Mucosa of stomach (tissue), 1 donor: ENCODE measurements around the gene STK26.
"Not testable (repeated sequence)": the region's sequence is repeated elsewhere in the genome, so short reads cannot be mapped to it uniquely, and the experiment has no call there.

ENCODE experiments used
- H3K27me3 ChIP-seq: one replicate; pipeline ENCODE4 v1.7.0; 2013; ENCODE audit warnings: mild to moderate bottlenecking, low read length; ENCODE audit not compliant: control insufficient read depth, insufficient read depth
- H3K36me3 ChIP-seq: one replicate; pipeline ENCODE4 v1.7.0; 2013; ENCODE audit warnings: low read length; ENCODE audit not compliant: control insufficient read depth, insufficient read depth
- H3K4me1 ChIP-seq: one replicate; pipeline ENCODE4 v1.7.0; 2013; ENCODE audit warnings: mild to moderate bottlenecking, low read length; ENCODE audit not compliant: control insufficient read depth, insufficient read depth
- H3K4me3 ChIP-seq: one replicate; pipeline ENCODE4 v1.7.0; 2013; ENCODE audit warnings: low read length
- H3K9ac ChIP-seq: one replicate; pipeline ENCODE4 v1.7.0; 2013; ENCODE audit warnings: mild to moderate bottlenecking, low read length, moderate library complexity
- H3K9me3 ChIP-seq: one replicate; pipeline ENCODE4 v1.7.0; 2013; ENCODE audit warnings: mild to moderate bottlenecking, low read length, moderate library complexity; ENCODE audit not compliant: control insufficient read depth
- donor health status: Pancreatic carcinoma.

Gene STK26

DNA sequence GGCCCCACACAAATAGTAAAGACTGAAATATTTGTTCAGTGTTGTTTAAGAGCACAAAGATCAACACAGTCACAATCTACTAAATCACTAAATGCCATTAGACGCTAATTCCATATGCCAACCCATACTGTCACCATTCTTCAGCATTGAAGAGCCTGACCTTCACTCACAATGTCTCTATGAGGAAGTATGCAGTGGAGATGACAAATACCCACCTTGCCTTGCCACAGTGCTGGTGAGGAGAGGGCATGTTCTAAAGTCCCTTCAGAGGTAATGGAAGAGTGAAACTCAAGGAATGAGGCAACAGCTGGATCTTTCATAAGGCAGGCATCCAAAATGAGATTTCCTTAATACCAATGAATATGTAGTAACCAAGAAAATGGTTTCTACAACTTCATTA lies 54.3 kb downstream of the STK26 start:
- H3K9me3 ChIP-seq, result no peaks in the 10 kb centered on the region
- no peaks in the 10 kb centered on the region for H3K4me1 ChIP-seq
- no peak overlapping the region for H3K4me3 ChIP-seq
- no peaks in the 10 kb centered on the region for H3K36me3 ChIP-seq
- H3K9ac ChIP-seq, result no peak overlapping the region
- no peaks in the 10 kb centered on the region for H3K27me3 ChIP-seq

DNA sequence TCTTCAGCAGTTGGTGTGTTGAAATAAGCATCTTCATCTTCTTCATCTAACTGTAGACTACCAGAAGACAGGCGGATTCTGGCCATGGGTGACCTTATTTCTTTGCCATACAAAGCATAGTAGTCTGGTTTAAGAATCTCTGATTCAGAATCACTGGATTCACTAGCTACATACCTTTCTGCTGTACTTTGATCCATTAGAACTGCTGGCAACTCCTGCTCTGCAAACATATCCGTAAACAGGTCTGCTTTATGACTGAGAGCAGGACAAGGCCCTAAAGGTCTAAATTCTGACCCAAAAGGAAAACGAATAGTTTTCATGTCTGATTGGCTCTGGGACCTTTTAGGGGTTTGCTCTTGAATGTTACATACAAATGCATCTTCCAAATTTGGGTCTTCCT lies 54.8 kb downstream of the STK26 start:
- H3K36me3 ChIP-seq, result no peaks in the 10 kb centered on the region
- no peak overlapping the region for H3K9ac ChIP-seq
- no peak overlapping the region for H3K4me3 ChIP-seq
- no peaks in the 10 kb centered on the region for H3K4me1 ChIP-seq
- no peaks in the 10 kb centered on the region for H3K27me3 ChIP-seq
- no peaks in the 10 kb centered on the region for H3K9me3 ChIP-seq

GRCh38 chrX:132085786-132086185 lies 62.7 kb downstream of the STK26 start:
- Histone ChIP-seq H3K4me1 (no peaks in the 10 kb centered on the region), H3K9ac (no peak overlapping the region), H3K4me3 (no peak overlapping the region), H3K27me3 (no peaks in the 10 kb centered on the region), H3K36me3 (no peaks in the 10 kb centered on the region), H3K9me3 (no peaks in the 10 kb centered on the region)

- no peaks in the 10 kb centered on the region for H3K27me3 ChIP-seq
- no peaks in the 10 kb centered on the region for H3K4me1 ChIP-seq
- H3K4me3 ChIP-seq, result no peak overlapping the region
- no peaks in the 10 kb centered on the region for H3K36me3 ChIP-seq
- H3K9me3 ChIP-seq, result no peaks in the 10 kb centered on the region
- no peak overlapping the region for H3K9ac ChIP-seq
Observed at GRCh38 chrX:132086672-132087071, 63.6 kb downstream of the STK26 start.

- no peaks in the 10 kb centered on the region for H3K4me1 ChIP-seq
- H3K27me3 ChIP-seq, result no peaks in the 10 kb centered on the region
- no peak overlapping the region for H3K9ac ChIP-seq
- no peaks in the 10 kb centered on the region for H3K36me3 ChIP-seq
- H3K9me3 ChIP-seq, result no peaks in the 10 kb centered on the region
- H3K4me3 ChIP-seq, result no peak overlapping the region
Observed at GRCh38 chrX:132088864-132089263, 65.8 kb downstream of the STK26 start.

GRCh38 chrX:132090403-132091159 lies 67.5 kb downstream of the STK26 start:
- H3K36me3 ChIP-seq, result no peaks in the 10 kb centered on the region
- no peak overlapping the region for H3K9ac ChIP-seq
- no peak overlapping the region for H3K4me3 ChIP-seq
- no peaks in the 10 kb centered on the region for H3K9me3 ChIP-seq
- H3K4me1 ChIP-seq, result no peaks in the 10 kb centered on the region
- H3K27me3 ChIP-seq, result no peaks in the 10 kb centered on the region

- Histone ChIP-seq H3K27me3 (no peaks in the 10 kb centered on the region), H3K9ac (no peak overlapping the region), H3K4me1 (no peaks in the 10 kb centered on the region), H3K9me3 (no peaks in the 10 kb centered on the region), H3K4me3 (no peak overlapping the region), H3K36me3 (no peaks in the 10 kb centered on the region)
Observed at GRCh38 chrX:132092439-132093065, 69.5 kb downstream of the STK26 start.

GRCh38 chrX:132093239-132093860 lies 70.2 kb downstream of the STK26 start:
- Histone ChIP-seq H3K9me3 (no peaks in the 10 kb centered on the region), H3K4me3 (no peak overlapping the region), H3K9ac (no peak overlapping the region), H3K4me1 (no peaks in the 10 kb centered on the region), H3K27me3 (no peaks in the 10 kb centered on the region), H3K36me3 (no peaks in the 10 kb centered on the region)

DNA sequence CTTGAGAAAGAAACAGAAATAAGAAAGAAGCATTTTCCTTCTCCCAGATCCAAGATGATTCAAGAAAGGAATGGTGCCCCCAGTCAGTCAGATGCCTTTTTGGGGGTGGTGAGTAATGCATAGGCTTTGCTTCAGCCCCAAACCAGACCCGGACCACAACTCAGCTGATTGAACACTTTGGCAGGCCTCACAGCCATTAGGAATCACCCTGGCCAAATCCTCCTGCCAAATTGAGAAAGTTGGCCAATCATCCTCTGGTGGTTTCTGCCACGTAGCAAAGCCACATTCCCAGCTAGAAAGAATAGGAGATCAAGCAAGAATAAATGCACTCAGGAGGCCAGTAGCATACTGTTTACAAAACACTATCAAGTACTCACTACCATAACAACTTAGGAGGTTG lies 71.1 kb downstream of the STK26 start:
- Histone ChIP-seq H3K9ac (no peak overlapping the region), H3K9me3 (no peaks in the 10 kb centered on the region), H3K4me1 (no peaks in the 10 kb centered on the region), H3K36me3 (no peaks in the 10 kb centered on the region), H3K27me3 (no peaks in the 10 kb centered on the region), H3K4me3 (no peak overlapping the region)

DNA sequence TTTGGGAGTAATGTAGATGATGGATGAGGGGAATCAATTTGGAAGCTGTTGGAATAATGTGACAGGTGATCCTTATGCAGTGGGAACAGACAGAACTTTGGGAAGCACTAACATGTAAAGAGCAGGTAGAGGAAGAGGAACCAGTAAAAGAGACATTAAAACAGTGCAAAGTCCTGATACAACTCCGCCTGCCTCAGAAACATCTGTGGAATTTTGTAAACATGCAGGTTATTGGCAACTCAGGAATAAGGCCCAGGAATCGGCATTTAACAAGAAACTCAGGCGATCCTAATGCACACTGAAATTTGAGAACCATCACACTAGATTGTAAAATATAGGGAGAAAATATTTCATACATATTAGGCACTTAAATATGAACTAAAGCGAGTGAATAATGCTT lies 75.6 kb downstream of the STK26 start:
- H3K36me3 ChIP-seq, H3K4me1 ChIP-seq, H3K27me3 ChIP-seq, H3K4me3 ChIP-seq, H3K9ac ChIP-seq, H3K9me3 ChIP-seq: not testable (repeated sequence)

DNA sequence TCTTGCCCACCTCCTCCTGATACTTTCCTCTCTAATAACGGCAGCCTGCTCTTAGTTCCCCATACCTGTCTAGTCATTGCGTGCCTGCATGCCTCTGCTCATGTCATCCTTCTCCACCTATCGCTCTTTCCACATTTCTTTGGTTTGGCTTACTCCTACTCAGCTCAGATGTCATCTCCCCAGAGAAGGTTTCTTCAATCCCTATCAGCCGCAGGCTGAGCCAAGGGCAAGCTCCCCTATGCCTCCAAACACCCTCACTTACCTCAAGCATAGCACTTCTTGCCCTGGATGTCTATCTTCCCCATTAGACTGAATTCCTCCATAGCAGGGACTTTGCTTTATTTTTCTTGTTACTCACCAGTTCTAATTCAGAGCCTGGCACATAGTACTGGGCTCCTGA lies 78.1 kb downstream of the STK26 start:
- H3K4me1 ChIP-seq, result no peaks in the 10 kb centered on the region
- no peak overlapping the region for H3K9ac ChIP-seq
- H3K27me3 ChIP-seq, result peaks cover 2% of the 10 kb centered on the region

DNA sequence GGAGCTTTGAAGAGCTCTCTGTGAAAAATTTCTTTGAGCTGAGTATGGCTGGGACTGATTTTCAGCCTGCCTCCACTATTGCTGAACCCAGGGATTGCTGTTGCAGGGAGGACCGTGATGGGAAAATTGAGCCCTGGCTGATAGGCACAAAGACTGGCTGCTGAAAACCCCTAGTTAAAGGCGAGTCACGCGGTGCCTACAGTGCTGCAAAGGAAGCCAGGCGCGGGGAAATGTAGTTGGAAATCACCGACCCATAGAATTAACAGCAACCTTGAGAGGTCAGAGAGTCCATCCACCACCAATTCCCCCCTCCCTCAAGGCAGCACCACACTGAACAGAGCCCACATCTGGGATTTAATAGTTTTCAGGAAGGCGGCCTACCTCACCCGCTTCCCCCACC lies 78.7 kb downstream of the STK26 start:
- H3K27me3 ChIP-seq, result peaks cover 2% of the 10 kb centered on the region

More for the DNA sequence above, 78.1 kb downstream of the STK26 start:
- H3K36me3 ChIP-seq, result no peaks in the 10 kb centered on the region
- H3K4me3 ChIP-seq, result no peak overlapping the region
- no peaks in the 10 kb centered on the region for H3K9me3 ChIP-seq

More for the DNA sequence above, 78.7 kb downstream of the STK26 start:
- H3K9me3 ChIP-seq, result no peaks in the 10 kb centered on the region
- no peak overlapping the region for H3K4me3 ChIP-seq
- no peaks in the 10 kb centered on the region for H3K4me1 ChIP-seq
- no peak overlapping the region for H3K9ac ChIP-seq
- H3K36me3 ChIP-seq, result no peaks in the 10 kb centered on the region
